Heart left ventricle (tissue), 13 donors: ENCODE results near the gene TMEM82.

Source experiments
- CTCF ChIP-seq, 12 donors: fragments of 200-600 bp; sonication (generic) in 4 of 12; IDR thresholded peaks; one replicate each; pipeline versions ENCODE4 v1.5.0 to v1.8.0; 2018 to 2022; ENCODE audit warnings: antibody characterized with exemption in 12 of 12, mild to moderate bottlenecking in 5 of 12
- POLR2A ChIP-seq, 2 donors: fragments of 450-650 bp; IDR thresholded peaks; one replicate each; pipeline ENCODE4 v1.6.1; 2017; ENCODE audit warnings: antibody characterized with exemption in 2 of 2, mild to moderate bottlenecking in 2 of 2, moderate library complexity in 2 of 2
- donor health status: ischemic (EF 13 %, LVEDD 7.1; RV severe dilation, severe dysfunction).
- donor health status: DM: no; HTN: yes; CAD: no.
- donor health status: DM: no; HTN: no; CAD: no.
- donor health status: ischemic (EF 25% LVEDD 6.9; RV normal size, moderate dysfunction).
- donor health status: ischemic (EF 25% LVEDD 5.7; RV mildly dilated, moderate dysfunction).
- donor health status: ischemic (EF 35%, LVEDD 5.7; RV mildly dilated, moderate dysfunction).
- donor health status: nonischemic (EF 11% LVEDD 7.7; RV severe dilation, severe dysfunction).
- donor health status: DM: yes; HTN: yes; CAD: no.
- donor health status: PGD.
- donor health status: ischemic (EF 29% LVEDD 5.4; RV normal size, mild dysfunction).
- donor health status: nonischemic (EF 23%, LVEDD 6.1; RV moderate dilation, normal function).

GRCh38 chr1:15796086-15796462 lies 53.8 kb downstream of the TMEM82 start:
- no peak for TF ChIP-seq CTCF (IDR thresholded peaks at IDR 0.05)
- no peak for TF ChIP-seq POLR2A (IDR thresholded peaks at IDR 0.05)
